Metanephros (tissue), 1 donor: Measurements from ENCODE around the gene IL1RL2. TPM values are rescaled to one million over a fixed set of nuclear protein-coding genes. Genes with fewer than 3 reads are reported as not detected.

Experiments
- total RNA-seq: library from RNA; depleted of rRNA; stranded (reverse); fragments of >200 nt; gene quantifications from one replicate; pipeline ENCODE4 v1.2.3, GENCODE V29; 2014

The IL1RL2 gene
- 1.2 TPM for total RNA-seq

DNA sequence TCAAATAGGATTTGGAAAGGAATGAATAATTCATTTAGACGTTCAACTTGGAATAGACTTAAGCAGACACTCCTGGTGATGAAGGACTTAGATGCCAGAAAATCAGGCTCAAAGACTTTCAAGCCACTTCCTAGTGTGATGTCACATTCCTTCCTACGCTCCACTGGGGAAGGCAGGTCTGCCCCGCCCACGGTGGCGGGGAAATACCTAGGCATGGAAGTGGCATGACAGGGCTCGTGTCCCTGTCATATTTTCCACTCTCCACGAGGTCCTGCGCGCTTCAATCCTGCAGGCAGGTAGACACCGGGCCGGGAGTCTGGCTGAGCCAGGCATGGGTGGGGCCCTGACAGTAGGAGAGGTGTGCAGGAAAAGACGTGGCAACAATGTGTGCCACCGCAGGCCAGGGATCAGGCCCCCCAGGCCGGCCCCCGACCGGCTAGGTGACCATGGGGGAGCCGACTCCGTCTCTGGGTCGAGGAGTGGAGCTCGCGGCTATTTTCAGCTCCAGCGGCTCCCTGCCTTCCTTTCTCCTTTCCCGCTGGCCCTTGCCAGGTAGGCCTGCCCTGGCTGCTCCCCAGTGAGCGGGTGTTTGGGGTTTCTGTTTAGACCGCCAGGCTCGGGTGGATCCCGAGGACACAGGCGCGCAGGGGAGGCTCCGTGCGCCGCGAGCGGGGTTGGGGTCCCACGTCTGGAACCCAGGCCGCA is at the start of gene IL1RL2:
TSS of gene IL1RL2 (plus strand) at position 233 of the 705 bp plus-strand sequence. CDS start 845 bp downstream, outside the sequence.

DNA sequence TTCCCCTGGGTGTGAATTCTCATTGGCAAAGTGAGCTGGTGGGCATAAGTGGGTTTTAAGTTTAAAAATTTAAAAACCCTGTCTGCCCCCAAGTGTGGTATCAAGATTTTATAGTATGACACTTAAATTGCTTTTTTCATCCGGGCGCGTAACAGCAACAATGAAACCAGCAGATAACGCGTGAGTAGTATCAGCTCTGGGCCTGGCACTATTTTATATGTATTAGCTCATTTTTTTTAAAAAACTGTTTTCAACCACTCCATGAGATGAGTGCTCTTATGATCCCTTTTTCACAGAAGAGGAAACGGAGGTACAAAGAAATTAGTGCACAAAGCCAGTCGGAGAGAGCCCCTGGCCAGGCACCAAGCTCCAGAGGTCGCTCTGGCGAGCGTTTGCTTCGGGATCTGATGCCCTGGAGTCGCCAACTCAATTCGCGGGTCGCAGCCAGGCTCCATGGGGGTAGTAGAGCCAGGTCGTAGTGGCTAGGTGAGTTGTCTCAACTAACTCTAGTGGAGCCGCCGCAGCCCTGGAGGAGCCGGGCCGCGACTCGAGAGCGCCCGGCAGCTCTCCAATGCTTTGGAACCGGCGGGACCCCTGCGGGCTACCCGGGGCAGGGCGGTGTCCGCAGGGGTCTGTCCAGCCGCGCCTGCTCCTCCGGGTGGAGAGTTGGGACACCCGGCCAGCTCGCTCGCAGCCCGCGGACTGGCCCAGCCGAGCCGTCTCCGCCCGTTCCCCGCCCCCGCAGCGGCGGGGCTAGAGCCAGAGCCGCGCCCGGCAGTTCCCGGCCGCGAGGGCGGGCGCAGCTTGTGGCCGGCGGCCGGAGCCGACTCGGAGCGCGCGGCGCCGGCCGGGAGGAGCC is 44.6 kb upstream of the IL1RL2 start, which contains the start of gene IL1R1:
TSS of gene IL1R1 (plus strand) at position 777 of the 859 bp plus-strand sequence. CDS start 14,979 bp downstream, outside the sequence.

Other genes with a start within 250 kb of the IL1RL2 start
- gene IL1R2, start 195.1 kb upstream of the IL1RL2 start, total RNA-seq = 2.7 TPM
- 18.5 TPM for gene IL1R1, start 44.3 kb upstream of the IL1RL2 start, total RNA-seq
- gene IL1RL1, start 124.5 kb downstream of the IL1RL2 start, total RNA-seq = 1.9 TPM
- gene IL18R1, start 168.8 kb downstream of the IL1RL2 start, total RNA-seq = 4.3 TPM
- gene IL18RAP, start 236.1 kb downstream of the IL1RL2 start, total RNA-seq = 0.35 TPM